GM18520 (cell line): Measurements from ENCODE around the gene ZER1.
"Not testable (repeated sequence)": the region's sequence is repeated elsewhere in the genome, so short reads cannot be mapped to it uniquely, and the experiment has no call there.

Experiments used
- ATAC-seq: cut with Tn5 transposase; IDR thresholded peaks from one replicate; pipeline ENCODE4 v1.9.1; 2021; ENCODE audit not compliant: unreplicated experiment

Gene ZER1

GRCh38 chr9:128718047-128718446 lies 53.7 kb downstream of the ZER1 start:
- no peak for ATAC-seq

GRCh38 chr9:128716581-128717254 lies 55.0 kb downstream of the ZER1 start:
- ATAC-seq, result no peak

GRCh38 chr9:128715436-128715750 lies 56.3 kb downstream of the ZER1 start:
- ATAC-seq, result no peak

GRCh38 chr9:128714586-128715435 lies 56.9 kb downstream of the ZER1 start:
- no peak for ATAC-seq

- no peak for ATAC-seq
These were observed 57.7 kb downstream of the ZER1 start for GRCh38 chr9:128713941-128714573.

- ATAC-seq, result no peak
These were observed 58.3 kb downstream of the ZER1 start for GRCh38 chr9:128713411-128713780.

GRCh38 chr9:128712451-128713410 lies 59.0 kb downstream of the ZER1 start:
- ATAC-seq, result no peak

GRCh38 chr9:128707446-128707845 lies 64.3 kb downstream of the ZER1 start:
- ATAC-seq, result no peak

- no peak for ATAC-seq
These were observed 64.9 kb downstream of the ZER1 start for GRCh38 chr9:128706671-128707381.

- no peak for ATAC-seq
These were observed 65.7 kb downstream of the ZER1 start for GRCh38 chr9:128706045-128706444.

- no peak for ATAC-seq
These were observed 66.4 kb downstream of the ZER1 start for GRCh38 chr9:128705051-128705965.

GRCh38 chr9:128704356-128704670 lies 67.4 kb downstream of the ZER1 start:
- ATAC-seq, result no peak

- no peak for ATAC-seq
These were observed 67.9 kb downstream of the ZER1 start for GRCh38 chr9:128703616-128704355.

GRCh38 chr9:128702949-128703615 lies 68.6 kb downstream of the ZER1 start:
- ATAC-seq, result no peak

GRCh38 chr9:128702445-128702948 lies 69.2 kb downstream of the ZER1 start, which contains the start of gene PKN3:
Gene PKN3, plus strand, starts transcription at chr9:128702503. Its CDS starts 413 bp downstream, at chr9:128702916.
- ATAC-seq, result peak; percentile 51

GRCh38 chr9:128701227-128701854 lies 70.4 kb downstream of the ZER1 start:
- no peak for ATAC-seq

GRCh38 chr9:128699096-128699795 lies 72.5 kb downstream of the ZER1 start:
- not testable (repeated sequence) for ATAC-seq
